K562 (cell line): ENCODE measurements around the gene DUSP10. TPM values are rescaled to one million over a fixed set of nuclear protein-coding genes. Genes with fewer than 3 reads are reported as not detected.
A peak's percentile ranks its signal among the peaks of the same experiment; 100 is the strongest.

Experiments
- ATAC-seq: fragments of 200-7000 bp; cut with Tn5 transposase; 3 replicates; pipeline ENCODE4 v1.9.1; 2020; ENCODE audit warnings: moderate library complexity
- BruUV-seq: library from RNA; stranded (reverse); fragments of 400-500 nt; replicated peaks from 2 replicates; lab custom pipeline; 2021; lab: Mats Ljungman, UMichigan
- CTCF ChIA-PET: fragments of 300-600 bp; formaldehyde crosslinking; extraction: SDS; loops from one replicate; lab custom pipeline; 2021; ENCODE audit warnings: low intra/inter-chr PET ratio; lab: Yijun Ruan, JAX
- POLR2A ChIA-PET: fragments of 300-600, 350-650 bp; sonication (Branson Sonifier 250); formaldehyde crosslinking; extraction: SDS; loops from one replicate; lab custom pipeline; 2021; ENCODE audit warnings: antibody characterized with exemption, inconsistent platforms; lab: Yijun Ruan, JAX
- DNase-seq, 4 experiments: peaks; one replicate each; pipeline versions ENCODE4 v3.0.0 to v3.0.0-alpha.2; 2011 to 2018; ENCODE audit warnings: low spot score in 3 of 4, mixed read lengths in 3 of 4; ENCODE audit errors: extremely low read depth in 1 of 4
- FAIRE-seq: peaks from 2 replicates; lab custom pipeline; 2011; peaks lifted over from hg19 to GRCh38; lab: Jason Lieb, UNC
- H2AFZ ChIP-seq: 2 replicates; pipeline ENCODE4 v1.6.0; 2011; ENCODE audit warnings: low read depth, low read length, control low read depth, inconsistent platforms
- H3K27ac ChIP-seq: fragments of 200-600 bp; 3 replicates; pipeline ENCODE4 v1.8.0; 2011; ENCODE audit warnings: low read depth, mild to moderate bottlenecking, control low read depth, inconsistent platforms, low read length, moderate library complexity, mixed read lengths; ENCODE audit errors: extremely low read depth
- H3K27me3 ChIP-seq, 2 experiments: fragments of 300-600 bp in 1 of 2; 2 replicates in 1 of 2; 3 replicates in 1 of 2; pipeline versions ENCODE4 v1.6.0 to v1.8.0; 2011; ENCODE audit warnings: inconsistent platforms in 2 of 2, low read length in 2 of 2, mild to moderate bottlenecking in 1 of 2, mixed read lengths in 1 of 2, moderate library complexity in 1 of 2; ENCODE audit not compliant: control insufficient read depth in 2 of 2, insufficient read depth in 2 of 2
- H3K36me3 ChIP-seq: fragments of 300-600 bp; 3 replicates; pipeline ENCODE4 v1.8.0; 2011; ENCODE audit warnings: mild to moderate bottlenecking, low read length, inconsistent platforms; ENCODE audit not compliant: control insufficient read depth, insufficient read depth
- H3K4me1 ChIP-seq, 2 experiments: fragments of 200-600 bp in 1 of 2; replicated peaks in 1 of 2; 2 replicates in 1 of 2; 3 replicates in 1 of 2; pipeline versions ENCODE4 v1.5.1 to v1.8.0; 2011; ENCODE audit warnings: inconsistent platforms in 2 of 2, low read length in 2 of 2, mild to moderate bottlenecking in 1 of 2, mixed read lengths in 1 of 2, moderate library complexity in 1 of 2; ENCODE audit not compliant: control insufficient read depth in 2 of 2, insufficient read depth in 2 of 2
- H3K4me2 ChIP-seq: 2 replicates; pipeline ENCODE4 v1.6.1; 2011; ENCODE audit warnings: low read length, control low read depth, inconsistent platforms, mixed read lengths; ENCODE audit not compliant: insufficient read depth
- H3K4me3 ChIP-seq: fragments of 200-600 bp; sonication (generic), shearing (Covaris generic); 2 replicates; pipeline ENCODE4 v1.5.1; 2016; ENCODE audit warnings: control low read depth, inconsistent platforms
- H3K79me2 ChIP-seq: fragments of 200-600 bp; 3 replicates; pipeline ENCODE4 v1.8.0; 2011; ENCODE audit warnings: low read length, inconsistent platforms; ENCODE audit not compliant: control insufficient read depth, insufficient read depth
- H3K9ac ChIP-seq, 2 experiments: 2 replicates each; pipeline versions ENCODE4 v1.6.0 to v1.6.1; 2011; ENCODE audit warnings: low read depth in 2 of 2, low read length in 2 of 2, control low read depth in 1 of 2, inconsistent platforms in 1 of 2, mild to moderate bottlenecking in 1 of 2, mixed read lengths in 1 of 2; ENCODE audit not compliant: insufficient read depth in 1 of 2
- H3K9me1 ChIP-seq: one replicate; pipeline ENCODE4 v1.6.0; 2011; ENCODE audit warnings: inconsistent platforms, mild to moderate bottlenecking, low read length, moderate library complexity; ENCODE audit not compliant: control insufficient read depth, insufficient read depth
- H3K9me3 ChIP-seq: replicated peaks from 2 replicates; pipeline ENCODE4 v1.5.1; 2011; ENCODE audit warnings: low read depth, low read length, inconsistent platforms; ENCODE audit not compliant: control insufficient read depth, insufficient read depth
- H4K20me1 ChIP-seq: replicated peaks from 2 replicates; pipeline ENCODE4 v1.6.1; 2011; ENCODE audit warnings: low read length, inconsistent platforms, mixed read lengths; ENCODE audit not compliant: control insufficient read depth, insufficient read depth
- BACH1 ChIP-seq: fragments of 200-800 bp; sonication (Bioruptor generic); IDR thresholded peaks from 2 replicates; pipeline ENCODE4 v1.6.1; 2016; ENCODE audit warnings: missing genetic modification characterization, missing compliant biosample characterization
- BCOR ChIP-seq: fragments of 450-650 bp; IDR thresholded peaks from 2 replicates; pipeline ENCODE4 v1.6.1; 2016
- DACH1 ChIP-seq: fragments of 450-650 bp; IDR thresholded peaks from 2 replicates; pipeline ENCODE4 v1.6.1; 2018; ENCODE audit not compliant: partially characterized antibody
- DNMT1 ChIP-seq: fragments of 450-650 bp; IDR thresholded peaks from 2 replicates; pipeline ENCODE4 v1.6.1; 2016; ENCODE audit warnings: antibody characterized with exemption, mild to moderate bottlenecking
- GABPB2 ChIP-seq: fragments of 250-450 bp; sonication (Bioruptor Pico); conservative IDR thresholded peaks from 2 replicates; pipeline ENCODE4 v1.5.1; 2021; ENCODE audit warnings: mild to moderate bottlenecking
- HMGN3 ChIP-seq: IDR thresholded peaks from 2 replicates; pipeline ENCODE4 v1.6.1; 2011; ENCODE audit warnings: borderline replicate concordance, low read depth, mild to moderate bottlenecking, mixed read lengths, low read length; ENCODE audit not compliant: insufficient read length; ENCODE audit errors: extremely low read depth
- JUNB ChIP-seq: fragments of 450-650 bp; formaldehyde crosslinking; conservative IDR thresholded peaks from 2 replicates; pipeline ENCODE4 v1.4.0; 2020; ENCODE audit warnings: mild to moderate bottlenecking
- KDM1A ChIP-seq, 2 experiments: fragments of 450-650 bp; IDR thresholded peaks; 2 replicates each; pipeline ENCODE4 v1.6.1; 2016; ENCODE audit warnings: mild to moderate bottlenecking in 2 of 2
- KDM4B ChIP-seq, 2 experiments: fragments of 450-650 bp in 1 of 2; sonication (generic) in 1 of 2; IDR thresholded peaks; 2 replicates each; pipeline ENCODE4 v1.6.1; 2016 to 2017; ENCODE audit warnings: borderline replicate concordance in 2 of 2, antibody characterized with exemption in 1 of 2, low read depth in 1 of 2, mild to moderate bottlenecking in 1 of 2
- MAFF ChIP-seq: IDR thresholded peaks from 2 replicates; pipeline ENCODE4 v1.6.1; 2012; ENCODE audit warnings: low read length, improper control_type of control experiment
- MYBL2 ChIP-seq, 2 experiments: fragments of 450-650 bp in 1 of 2; sonication (generic) in 1 of 2; formaldehyde crosslinking in 1 of 2; IDR thresholded peaks; 2 replicates each; pipeline versions ENCODE4 v1.6.1 to v1.8.1; 2017 to 2022; ENCODE audit warnings: borderline replicate concordance in 1 of 2, inconsistent platforms in 1 of 2, low read depth in 1 of 2, mild to moderate bottlenecking in 1 of 2, missing genetic modification reagents in 1 of 2, moderate library complexity in 1 of 2
- PHF20 ChIP-seq: fragments of 450-650 bp; IDR thresholded peaks from 2 replicates; pipeline ENCODE4 v1.6.1; 2018; ENCODE audit not compliant: partially characterized antibody
- POLR2A ChIP-seq: fragments of 450-650 bp; conservative IDR thresholded peaks from 2 replicates; pipeline ENCODE4 v1.6.1; 2016
- RBM25 ChIP-seq: fragments of 200-400 bp; formaldehyde crosslinking; IDR thresholded peaks from 2 replicates; pipeline ENCODE4 v1.6.1; 2018; ENCODE audit warnings: low read length, low read depth, moderate library complexity; ENCODE audit not compliant: severe bottlenecking
- RFX5 ChIP-seq: IDR thresholded peaks from 2 replicates; pipeline ENCODE4 v1.6.1; 2011; ENCODE audit warnings: low read depth, mild to moderate bottlenecking, improper control_type of control experiment, low read length
- THAP7 ChIP-seq: fragments of 250-450 bp; sonication (Bioruptor Pico); IDR thresholded peaks from 2 replicates; pipeline ENCODE4 v1.5.0; 2021
- ZNF121 ChIP-seq: sonication (generic); formaldehyde crosslinking; conservative IDR thresholded peaks from 2 replicates; pipeline ENCODE4 v1.8.0; 2022; ENCODE audit warnings: missing genetic modification reagents
- ZNF347 ChIP-seq: fragments of 450-650 bp; formaldehyde crosslinking; IDR thresholded peaks from 2 replicates; pipeline ENCODE4 v1.4.0; 2020; ENCODE audit warnings: low read depth, mild to moderate bottlenecking, moderate library complexity
- ZNF57 ChIP-seq: fragments of 450-650 bp; formaldehyde crosslinking; IDR thresholded peaks from 2 replicates; pipeline ENCODE4 v1.4.0; 2020; ENCODE audit warnings: mild to moderate bottlenecking, moderate library complexity
- ZNF586 ChIP-seq: fragments of 450-650 bp; formaldehyde crosslinking; conservative IDR thresholded peaks from 2 replicates; pipeline ENCODE4 v1.4.0; 2020; ENCODE audit warnings: mild to moderate bottlenecking, moderate library complexity
- ZNF830 ChIP-seq: fragments of 250-450 bp; sonication (Bioruptor Pico); IDR thresholded peaks from 2 replicates; pipeline ENCODE4 v1.5.0; 2021; ENCODE audit warnings: mild to moderate bottlenecking
- WGBS: fragments of 100-300 bp; shearing (Covaris generic); methylation state at CpG from one replicate; pipeline ENCODE4 v1.1.6; 2016; ENCODE audit warnings: low coverage, mixed read lengths; ENCODE audit not compliant: insufficient coverage; ENCODE audit errors: missing lambda C conversion rate; 5-methylcytosine and 5-hydroxymethylcytosine counted together
- in situ Hi-C: fragments of 300-500 bp; cut with MboI; formaldehyde crosslinking; loops from 4 replicates; pipeline ENCODE4 v1.15.0; 2018; ENCODE audit warnings: inconsistent platforms, mixed read lengths
- intact Hi-C: fragments of 100-400 bp; cut with micrococcal nuclease; formaldehyde crosslinking; loops from 2 replicates; pipeline ENCODE4 v1.14.2; 2022
- polyA plus RNA-seq, 8 experiments: library from polyadenylated mRNA; depleted of rRNA in 4 of 8; stranded (reverse) in 5 of 8; unstranded in 3 of 8; fragments of >200 nt; fragmentation: Nextera tagmentation in 2 of 8; fragmentation: Illumina TruSeq in 1 of 8; extraction: Ambion mirVana in 2 of 8; extraction: Trizol in 1 of 8; gene quantifications; 2 replicates each; pipeline versions ENCODE4 v1.2.1 to v1.2.3, GENCODE V29; 2011 to 2014; ENCODE audit warnings: inconsistent platforms in 1 of 8, missing spikeins in 1 of 8
- total RNA-seq, 7 experiments: library from RNA; depleted of rRNA in 6 of 7; stranded (reverse); fragments of >200 nt in 6 of 7; fragmentation: Illumina TruSeq in 2 of 7; extraction: Trizol in 2 of 7; gene quantifications; 2 replicates each; pipeline versions ENCODE4 v1.2.1 to v1.2.3, GENCODE V29; 2011 to 2021; ENCODE audit warnings: low replicate concordance in 1 of 7
- TF ChIP-seq, protein P1 (sequence below): fragments of 450-650 bp; formaldehyde crosslinking; IDR thresholded peaks from 2 replicates; pipeline ENCODE4 v1.4.0; 2020; ENCODE audit warnings: mild to moderate bottlenecking, mixed read lengths
- TF ChIP-seq, protein P2 (sequence below): sonication (generic); formaldehyde crosslinking; IDR thresholded peaks from 2 replicates; pipeline ENCODE4 v1.8.0; 2022; ENCODE audit warnings: mild to moderate bottlenecking, missing genetic modification reagents

The DUSP10 gene
- total and polyA plus RNA-seq, 9 of the 15 experiments (the other 6 are each of a cell fraction or from before 2014, with no cell fraction given), result 1.7 to 8.3 (median 6.1) TPM

DNA sequence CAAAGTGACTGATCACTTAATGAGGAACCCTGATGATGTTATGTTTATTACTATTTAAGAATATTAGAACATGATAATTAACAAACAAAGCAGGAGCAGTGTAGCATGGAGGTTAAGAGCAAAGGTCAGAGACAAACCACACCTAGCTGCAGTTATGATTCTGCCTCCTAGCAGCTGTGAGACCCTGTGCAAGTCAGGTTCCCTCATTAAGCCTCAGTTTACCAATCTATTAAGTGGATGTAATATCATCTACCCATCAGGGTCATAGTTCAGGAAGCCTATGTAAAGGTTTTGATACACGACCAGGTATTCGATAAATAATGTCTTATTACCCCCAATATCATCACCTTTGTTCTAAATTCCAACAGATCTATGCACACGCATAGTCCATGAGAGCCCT lies 32.0 kb downstream of the DUSP10 start:
- no peak for DNase-seq
- no peaks in the 10 kb centered on the region for H3K9me1 ChIP-seq
- peak overlapping the region; percentile 86; the same call in 1 of the 3 replicates for H3K27ac ChIP-seq
- H3K9me3 ChIP-seq, result no peaks in the 10 kb centered on the region
- H3K4me3 ChIP-seq, result no peak overlapping the region
- no peak for FAIRE-seq
- WGBS, result 77% methylated on average over 3 of the region's 3 CpGs
- BruUV-seq, result no TSS peak
- peaks cover 20% of the 10 kb centered on the region for H3K79me2 ChIP-seq
- H3K36me3 ChIP-seq, result peaks cover 14% of the 10 kb centered on the region
- in situ Hi-C loops (no loop called here), intact Hi-C loops (loop anchor here (1.0 to 2.0 kb wide), 2 partner anchors 17 to 33 kb away; partner anchors contain the start of gene DUSP10)
- CTCF ChIA-PET, result no interaction called here
- H2AFZ ChIP-seq, result no peak overlapping the region
- no peak overlapping the region for H3K9ac ChIP-seq
- H3K4me1 ChIP-seq, result peaks cover 10 to 69% of the 10 kb centered on the region in 2 experiments
- no peak for ATAC-seq
- H4K20me1 ChIP-seq, result no peaks in the 10 kb centered on the region
- no peak overlapping the region for H3K4me2 ChIP-seq
- H3K27me3 ChIP-seq, result no peaks in the 10 kb centered on the region
- POLR2A ChIA-PET, result interaction anchor here (1.3 to 3.9 kb wide), 3 partner anchors 10 to 32 kb away, joined by 3 to 17 read pairs (median 4); partner anchors contain the start of gene DUSP10
- TF ChIP-seq ZNF586 (CRISPR knock-in tag) (no peak), GABPB2 (no peak), BACH1 (no peak), ZNF347 (CRISPR knock-in tag) (no peak), DACH1 (no peak), KDM1A (IDR thresholded peaks at IDR 0.05) (0 out of 4 replicates have a peak, but pooled peaks of 1 of the 2 experiments have one; percentile 14), RFX5 (no peak), KDM4B (IDR thresholded peaks at IDR 0.05; ENCODE audit: borderline replicate concordance in 2 of 2, low read depth in 1 of 2) (no peak), ZNF57 (no peak), ZNF830 (CRISPR knock-in tag) (0 out of 2 replicates have a peak, but pooled peaks have one; percentile 26), THAP7 (no peak), MYBL2 (IDR thresholded peaks at IDR 0.05; ENCODE audit: low read depth) (no peak), MYBL2 (CRISPR knock-in tag; IDR thresholded peaks at IDR 0.05; ENCODE audit: borderline replicate concordance) (no peak), DNMT1 (no peak), BCOR (peak; percentile 36; the same call in 1 of the 2 replicates), RBM25 (peak; percentile 88), JUNB (CRISPR knock-in tag) (no peak), ZNF121 (CRISPR knock-in tag) (no peak), POLR2A (no peak), HMGN3 (no peak), PHF20 (no peak), MAFF (no peak)
- TF ChIP-seq, protein P1, sequence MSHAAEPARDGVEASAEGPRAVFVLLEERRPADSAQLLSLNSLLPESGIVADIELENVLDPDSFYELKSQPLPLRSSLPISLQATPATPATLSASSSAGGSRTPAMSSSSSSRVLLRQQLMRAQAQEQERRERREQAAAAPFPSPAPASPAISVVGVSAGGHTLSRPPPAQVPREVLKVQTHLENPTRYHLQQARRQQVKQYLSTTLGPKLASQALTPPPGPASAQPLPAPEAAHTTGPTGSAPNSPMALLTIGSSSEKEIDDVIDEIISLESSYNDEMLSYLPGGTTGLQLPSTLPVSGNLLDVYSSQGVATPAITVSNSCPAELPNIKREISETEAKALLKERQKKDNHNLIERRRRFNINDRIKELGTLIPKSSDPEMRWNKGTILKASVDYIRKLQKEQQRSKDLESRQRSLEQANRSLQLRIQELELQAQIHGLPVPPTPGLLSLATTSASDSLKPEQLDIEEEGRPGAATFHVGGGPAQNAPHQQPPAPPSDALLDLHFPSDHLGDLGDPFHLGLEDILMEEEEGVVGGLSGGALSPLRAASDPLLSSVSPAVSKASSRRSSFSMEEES (CRISPR knock-in tag), result no peak
- TF ChIP-seq, protein P2, sequence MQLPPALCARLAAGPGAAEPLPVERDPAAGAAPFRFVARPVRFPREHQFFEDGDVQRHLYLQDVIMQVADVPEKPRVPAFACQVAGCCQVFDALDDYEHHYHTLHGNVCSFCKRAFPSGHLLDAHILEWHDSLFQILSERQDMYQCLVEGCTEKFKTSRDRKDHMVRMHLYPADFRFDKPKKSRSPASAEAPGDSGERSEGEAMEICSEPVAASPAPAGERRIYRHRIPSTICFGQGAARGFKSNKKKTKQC (CRISPR knock-in tag), result no peak
